ENCODE measurements around the gene LDLRAD2. TPM values are rescaled to one million over a fixed set of nuclear protein-coding genes. Genes with fewer than 3 reads are reported as not detected.

LDLRAD2 gene
- total and polyA plus RNA-seq, 4 donors = 0.12 to 2.7 (median 0.23) TPM; not detected in 1

DNA sequence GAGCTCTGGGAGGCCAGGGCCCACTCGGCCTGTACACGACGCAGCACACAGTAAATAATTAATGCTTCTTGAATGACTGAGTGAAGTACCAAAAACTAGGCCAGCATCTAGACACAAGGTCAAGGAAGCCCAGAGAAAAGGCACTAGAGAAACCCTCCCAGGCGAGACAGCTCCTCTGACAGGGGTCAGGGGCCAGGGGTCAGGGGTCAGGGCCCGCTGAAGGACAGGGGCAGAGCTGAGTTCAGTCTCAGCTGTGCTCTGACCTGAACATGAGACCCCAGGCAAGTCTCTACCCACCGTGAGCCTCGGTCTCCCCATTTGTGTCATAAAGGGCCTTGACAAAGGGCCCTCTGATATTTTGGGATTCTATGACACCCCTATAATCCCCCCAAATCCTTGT is 56.4 kb downstream of the LDLRAD2 start:
- Histone ChIP-seq H3K36me3 (ENCODE audit: control insufficient read depth in 4 of 4, insufficient read depth in 3 of 4, low read depth in 1 of 4, low read length in 3 of 4) (peaks cover 0 to 2% (median 0%) of the 10 kb centered on the region in 4 donors), H3K9ac (ENCODE audit: low read depth in 1 of 2, low read length in 2 of 2) (no peak overlapping the region), H3K9me3 (ENCODE audit: control insufficient read depth in 4 of 4, low read length in 3 of 4) (no peaks in the 10 kb centered on the region), H3K4me1 (ENCODE audit: control insufficient read depth in 4 of 4, insufficient read depth in 4 of 4, low read length in 3 of 4) (no peaks in the 10 kb centered on the region), H3K4me3 (ENCODE audit: low read depth in 1 of 3, low read length in 3 of 3) (no peak overlapping the region), H3K27me3 (ENCODE audit: control insufficient read depth in 4 of 4, insufficient read depth in 4 of 4, low read length in 3 of 4) (no peaks in the 10 kb centered on the region), H3K27ac (ENCODE audit: low read depth in 1 of 2, low read length in 2 of 2) (no peak overlapping the region)
- 83% methylated on average over 7 of the region's 7 CpGs for WGBS
- no peak for TF ChIP-seq GABPA (IDR thresholded peaks at IDR 0.05 in 1 of 2, conservative IDR thresholded peaks at IDR 0.05 in 1 of 2)
- TF ChIP-seq, protein P1, sequence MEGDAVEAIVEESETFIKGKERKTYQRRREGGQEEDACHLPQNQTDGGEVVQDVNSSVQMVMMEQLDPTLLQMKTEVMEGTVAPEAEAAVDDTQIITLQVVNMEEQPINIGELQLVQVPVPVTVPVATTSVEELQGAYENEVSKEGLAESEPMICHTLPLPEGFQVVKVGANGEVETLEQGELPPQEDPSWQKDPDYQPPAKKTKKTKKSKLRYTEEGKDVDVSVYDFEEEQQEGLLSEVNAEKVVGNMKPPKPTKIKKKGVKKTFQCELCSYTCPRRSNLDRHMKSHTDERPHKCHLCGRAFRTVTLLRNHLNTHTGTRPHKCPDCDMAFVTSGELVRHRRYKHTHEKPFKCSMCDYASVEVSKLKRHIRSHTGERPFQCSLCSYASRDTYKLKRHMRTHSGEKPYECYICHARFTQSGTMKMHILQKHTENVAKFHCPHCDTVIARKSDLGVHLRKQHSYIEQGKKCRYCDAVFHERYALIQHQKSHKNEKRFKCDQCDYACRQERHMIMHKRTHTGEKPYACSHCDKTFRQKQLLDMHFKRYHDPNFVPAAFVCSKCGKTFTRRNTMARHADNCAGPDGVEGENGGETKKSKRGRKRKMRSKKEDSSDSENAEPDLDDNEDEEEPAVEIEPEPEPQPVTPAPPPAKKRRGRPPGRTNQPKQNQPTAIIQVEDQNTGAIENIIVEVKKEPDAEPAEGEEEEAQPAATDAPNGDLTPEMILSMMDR (IDR thresholded peaks at IDR 0.05; ENCODE audit: low read depth, low read length, missing input control) = no peak
- no peak for TF ChIP-seq HNF4A (conservative IDR thresholded peaks at IDR 0.05)
- TF ChIP-seq RXRA (IDR thresholded peaks at IDR 0.05) = no peak
- no peak for DNase-seq (ENCODE audit: low spot score)

DNA sequence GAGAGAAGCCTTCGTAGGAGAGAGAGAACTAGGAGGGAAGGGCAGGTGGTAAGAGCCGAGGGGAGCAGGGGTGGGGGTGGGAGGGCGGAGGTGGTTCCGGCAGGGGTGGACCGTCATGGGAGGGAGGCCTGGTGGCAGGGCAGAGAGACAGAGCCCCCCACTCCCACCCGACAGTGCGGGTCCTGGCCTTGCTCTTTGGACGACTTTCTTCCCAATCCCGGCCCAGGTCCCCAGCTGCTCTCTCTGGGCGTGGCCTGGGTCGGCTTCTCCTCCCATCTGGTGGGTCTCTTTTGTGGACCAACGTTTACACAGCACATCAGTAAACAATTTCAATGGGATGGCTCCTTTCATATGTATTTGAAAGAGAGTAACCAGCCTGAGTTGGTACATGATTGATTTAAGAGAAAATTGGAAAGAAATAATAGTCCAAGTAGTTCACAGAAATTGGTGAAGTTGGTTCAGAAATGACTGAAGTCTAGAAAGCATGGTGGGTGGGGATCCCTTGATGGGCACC is 56.9 kb downstream of the LDLRAD2 start:
- no peaks in the 10 kb centered on the region for H3K27me3 ChIP-seq (ENCODE audit: control insufficient read depth in 4 of 4, insufficient read depth in 4 of 4, low read length in 3 of 4)
- H3K4me3 ChIP-seq (ENCODE audit: low read depth in 1 of 3, low read length in 3 of 3) = no peak overlapping the region
- no peak overlapping the region for H3K9ac ChIP-seq (ENCODE audit: low read depth in 1 of 2, low read length in 2 of 2)
- H3K9me3 ChIP-seq (ENCODE audit: control insufficient read depth in 4 of 4, low read length in 3 of 4) = no peaks in the 10 kb centered on the region
- 83% methylated on average over 12 of the region's 12 CpGs for WGBS
- DNase-seq (ENCODE audit: low spot score) = no peak
- TF ChIP-seq RXRA (IDR thresholded peaks at IDR 0.05) (no peak), YY1 (IDR thresholded peaks at IDR 0.05) (no peak), SP1 (IDR thresholded peaks at IDR 0.05) (no peak), JUND (IDR thresholded peaks at IDR 0.05) (no peak), REST (IDR thresholded peaks at IDR 0.05) (no peak), RAD21 (IDR thresholded peaks at IDR 0.05) (no peak), TAF1 (conservative IDR thresholded peaks at IDR 0.05) (no peak), ZBTB33 (IDR thresholded peaks at IDR 0.05) (no peak), MAX (IDR thresholded peaks at IDR 0.05) (no peak), HNF4G (IDR thresholded peaks at IDR 0.05) (no peak), HNF4A (conservative IDR thresholded peaks at IDR 0.05) (no peak)
- TF ChIP-seq, protein P1 (IDR thresholded peaks at IDR 0.05; ENCODE audit: low read depth, low read length, missing input control) = no peak
- H3K36me3 ChIP-seq (ENCODE audit: control insufficient read depth in 4 of 4, insufficient read depth in 3 of 4, low read depth in 1 of 4, low read length in 3 of 4) = peaks cover 0 to 4% (median 0%) of the 10 kb centered on the region in 4 donors
- H3K4me1 ChIP-seq (ENCODE audit: control insufficient read depth in 4 of 4, insufficient read depth in 4 of 4, low read length in 3 of 4) = no peaks in the 10 kb centered on the region
- H3K27ac ChIP-seq (ENCODE audit: low read depth in 1 of 2, low read length in 2 of 2) = no peak overlapping the region
